ENCODE measurements around the gene PRR19.

DNA sequence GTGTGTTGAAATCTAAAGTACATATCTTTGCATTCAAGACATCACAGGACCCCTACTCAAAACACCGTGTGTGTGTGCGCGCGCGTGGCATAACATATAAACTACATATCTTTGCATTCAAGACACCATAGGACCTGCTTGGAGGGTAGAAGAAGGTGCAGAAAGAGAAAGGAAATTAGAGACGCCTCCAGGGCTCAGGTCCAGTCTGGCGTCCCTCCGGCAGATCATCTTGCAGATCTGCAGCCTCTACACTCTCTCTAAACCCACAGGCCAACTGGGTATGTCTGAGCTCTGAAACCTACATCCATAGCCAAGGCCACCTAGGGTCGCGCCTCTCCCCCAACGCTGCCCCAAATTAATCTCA, 1.2 kb downstream of the PRR19 start:
- TF ChIP-seq POLR2A (IDR thresholded peaks at IDR 0.05; ENCODE audit: low read length), result no peak
- TF ChIP-seq GATA1 (IDR thresholded peaks at IDR 0.05; ENCODE audit: low read depth, low read length), result no peak
